HG02870 (cell line): ENCODE results near the gene MAJIN.

Source experiments
- ATAC-seq: cut with Tn5 transposase; IDR thresholded peaks from one replicate; pipeline ENCODE4 v1.9.1; 2021; ENCODE audit warnings: mild to moderate bottlenecking, moderate library complexity; ENCODE audit not compliant: unreplicated experiment

MAJIN gene

DNA sequence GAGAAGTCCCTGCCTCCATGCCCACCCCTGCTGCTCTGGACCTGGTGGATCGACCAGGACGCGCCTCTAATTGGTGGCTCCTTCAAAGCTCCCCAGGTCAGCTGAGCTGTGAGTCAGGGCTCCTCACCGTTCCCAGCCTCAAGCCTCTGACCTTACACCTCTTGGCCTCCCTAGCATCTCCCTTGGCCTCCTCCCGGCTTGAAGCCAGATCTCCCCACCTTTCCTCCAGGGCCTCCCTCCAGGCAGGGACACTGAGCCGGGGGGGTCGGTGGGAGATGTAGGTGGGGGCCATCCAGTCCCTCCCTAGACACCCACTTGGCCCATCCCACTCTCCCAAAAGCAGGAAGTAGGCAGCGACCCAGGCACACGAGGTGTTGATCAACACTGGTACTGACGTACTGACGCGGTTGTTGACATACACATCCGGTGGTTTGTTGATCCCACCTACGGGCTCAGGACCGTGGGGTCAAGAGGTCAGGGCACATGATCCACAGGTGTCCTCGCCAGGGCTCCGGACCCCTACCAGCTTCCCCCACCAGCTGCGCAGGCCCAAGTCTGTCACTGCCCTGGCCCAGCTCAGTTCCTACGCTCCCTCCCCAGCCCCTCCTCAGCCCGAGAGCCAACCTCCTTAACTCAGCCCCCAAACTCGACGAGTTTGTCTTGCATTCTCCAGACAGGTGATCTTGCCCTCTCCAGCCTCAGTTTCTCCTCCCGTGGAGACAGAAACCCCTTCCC lies 55.7 kb downstream of the MAJIN start:
- ATAC-seq: no peak

GRCh38 chr11:64915376-64915887 lies 56.5 kb downstream of the MAJIN start:
- ATAC-seq: no peak

DNA sequence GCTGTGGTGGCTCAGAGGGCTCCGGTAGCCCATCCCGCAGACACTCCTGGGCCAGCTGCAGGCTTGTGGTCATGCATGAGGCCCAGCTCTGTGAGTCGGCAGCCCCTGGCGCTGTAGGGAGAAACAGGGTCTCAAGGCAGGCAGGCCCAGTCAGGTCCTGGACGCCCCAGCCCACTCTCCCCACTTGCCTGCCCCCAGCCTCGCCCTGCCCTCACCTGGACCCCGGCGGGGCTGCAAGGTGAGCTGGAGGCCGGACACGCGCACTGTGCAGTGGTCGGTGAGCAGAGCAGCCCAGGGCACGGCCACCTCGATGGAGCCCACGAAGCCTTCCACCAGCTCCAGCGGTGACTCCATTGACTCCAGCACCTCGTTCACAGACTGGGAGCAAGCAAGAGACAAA lies 57.8 kb downstream of the MAJIN start:
- ATAC-seq: no peak

GRCh38 chr11:64913171-64913727 lies 58.7 kb downstream of the MAJIN start:
- no peak for ATAC-seq

- no peak for ATAC-seq
Observed at GRCh38 chr11:64911689-64912088, 60.2 kb downstream of the MAJIN start.

- ATAC-seq: no peak
Observed at GRCh38 chr11:64911142-64911541, 60.8 kb downstream of the MAJIN start.

DNA sequence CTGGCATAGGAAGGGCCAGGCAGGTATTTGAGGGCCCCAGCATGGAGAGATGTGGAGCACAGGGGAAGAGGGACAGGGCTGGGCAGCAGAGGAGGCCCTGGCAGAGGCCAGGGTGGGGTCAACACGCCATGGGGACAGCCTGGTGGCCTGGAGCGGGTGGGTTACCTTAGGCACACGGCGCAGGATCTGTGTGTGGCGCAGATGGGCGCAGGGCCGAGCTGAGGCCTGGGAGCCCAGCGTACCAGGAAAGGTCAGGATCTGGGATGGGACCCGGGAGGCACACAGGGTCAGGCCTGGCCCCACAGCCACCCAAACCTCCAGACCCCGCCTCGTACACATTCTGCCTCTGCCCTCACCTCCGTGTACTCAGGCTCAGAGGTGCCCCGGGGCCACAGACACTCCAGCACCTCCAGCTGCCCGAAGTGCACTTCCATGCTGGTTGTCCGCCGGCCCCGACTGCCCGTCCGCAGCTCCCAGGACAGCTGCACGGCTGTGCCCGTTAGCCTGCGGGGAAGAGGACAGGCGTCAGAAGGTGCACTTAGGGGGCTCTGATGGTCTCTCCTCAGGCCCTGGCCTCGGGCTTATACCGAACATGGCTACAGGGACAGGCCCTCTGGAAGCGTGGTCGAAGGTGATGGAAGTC lies 61.3 kb downstream of the MAJIN start:
- no peak for ATAC-seq

DNA sequence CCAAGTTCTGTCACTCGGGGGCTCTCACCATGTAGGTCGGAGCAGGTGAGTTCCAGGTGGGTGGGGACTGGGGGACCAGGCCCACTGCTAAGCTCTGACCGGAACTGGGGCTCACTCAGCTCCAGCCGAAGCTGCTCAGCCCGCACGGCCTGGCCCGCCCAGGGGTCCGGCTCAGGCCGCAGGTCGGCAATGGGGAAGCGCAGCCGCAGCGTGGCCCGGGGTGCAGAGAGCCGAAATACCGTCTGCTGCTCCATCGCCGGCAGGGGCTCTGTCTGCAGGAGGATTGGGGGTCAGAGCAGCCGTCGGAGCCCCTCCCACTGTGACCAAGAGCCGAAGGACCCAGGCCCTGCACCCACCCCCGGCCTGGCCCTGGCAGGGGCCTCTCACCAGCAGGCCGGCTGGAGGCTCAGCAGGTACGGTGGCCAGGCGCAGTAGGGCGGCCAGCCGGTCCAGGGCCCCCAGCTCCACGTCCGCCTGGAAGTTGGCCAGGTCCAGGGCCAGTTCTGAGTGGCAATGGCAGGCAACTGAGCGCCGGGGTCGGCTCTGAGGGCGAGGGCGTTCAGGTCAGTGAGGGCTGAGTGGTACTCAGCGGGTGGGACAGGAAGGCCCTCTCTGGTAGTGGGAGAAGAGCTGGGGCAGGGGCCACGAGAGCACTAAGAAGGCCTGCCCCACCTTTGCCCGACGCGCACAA lies 62.1 kb downstream of the MAJIN start:
- no peak for ATAC-seq

DNA sequence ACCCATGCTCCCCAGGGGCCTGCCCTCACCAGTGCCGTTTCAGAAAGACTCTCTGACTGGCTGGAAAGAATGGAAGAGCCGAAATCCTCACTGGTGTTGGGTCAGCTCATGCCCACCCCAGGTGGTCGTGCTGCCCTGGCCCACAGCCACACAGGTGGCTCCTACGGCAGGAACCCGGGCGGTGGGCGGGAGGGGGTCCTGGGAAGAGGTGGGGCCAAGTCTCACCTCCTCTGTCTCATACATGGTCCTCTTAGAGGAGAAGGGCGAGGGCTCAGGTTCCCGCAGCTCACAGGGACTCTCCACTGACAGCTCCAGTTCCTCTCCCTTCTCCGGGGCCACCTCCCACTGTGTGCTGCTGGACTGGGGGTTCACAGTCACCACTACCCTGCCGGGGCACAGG lies 63.1 kb downstream of the MAJIN start:
- ATAC-seq: no peak

- no peak for ATAC-seq
Observed at GRCh38 chr11:64906314-64906635, 65.6 kb downstream of the MAJIN start.

GRCh38 chr11:64905516-64906313 lies 66.2 kb downstream of the MAJIN start:
- no peak for ATAC-seq

DNA sequence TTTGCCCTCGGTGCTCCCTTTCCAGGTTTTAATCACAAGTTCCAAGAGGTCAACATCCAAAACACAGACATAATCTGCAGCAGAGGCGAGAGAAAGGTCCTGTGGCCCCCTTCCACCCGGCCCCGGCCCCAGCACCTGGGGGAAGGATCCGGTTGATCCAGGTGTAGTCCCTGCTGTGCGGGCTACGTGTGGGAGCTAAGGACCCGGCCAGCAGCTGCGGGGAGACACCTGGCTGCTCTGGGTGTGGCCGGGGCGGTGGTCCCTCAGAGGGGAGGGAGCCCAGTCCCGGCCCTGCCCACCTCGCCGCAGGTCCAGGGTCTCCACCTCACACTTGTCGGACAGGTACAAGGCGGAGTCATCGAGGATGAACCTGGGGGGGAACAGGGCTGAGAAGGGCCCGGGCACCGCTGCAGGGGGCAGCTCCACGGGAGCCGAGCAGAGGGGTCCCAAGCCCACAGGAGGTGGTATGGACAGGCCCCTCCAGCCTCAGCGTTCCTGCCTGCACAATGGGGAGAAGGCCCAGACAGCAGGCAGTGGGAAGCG lies 68.5 kb downstream of the MAJIN start:
- no peak for ATAC-seq

DNA sequence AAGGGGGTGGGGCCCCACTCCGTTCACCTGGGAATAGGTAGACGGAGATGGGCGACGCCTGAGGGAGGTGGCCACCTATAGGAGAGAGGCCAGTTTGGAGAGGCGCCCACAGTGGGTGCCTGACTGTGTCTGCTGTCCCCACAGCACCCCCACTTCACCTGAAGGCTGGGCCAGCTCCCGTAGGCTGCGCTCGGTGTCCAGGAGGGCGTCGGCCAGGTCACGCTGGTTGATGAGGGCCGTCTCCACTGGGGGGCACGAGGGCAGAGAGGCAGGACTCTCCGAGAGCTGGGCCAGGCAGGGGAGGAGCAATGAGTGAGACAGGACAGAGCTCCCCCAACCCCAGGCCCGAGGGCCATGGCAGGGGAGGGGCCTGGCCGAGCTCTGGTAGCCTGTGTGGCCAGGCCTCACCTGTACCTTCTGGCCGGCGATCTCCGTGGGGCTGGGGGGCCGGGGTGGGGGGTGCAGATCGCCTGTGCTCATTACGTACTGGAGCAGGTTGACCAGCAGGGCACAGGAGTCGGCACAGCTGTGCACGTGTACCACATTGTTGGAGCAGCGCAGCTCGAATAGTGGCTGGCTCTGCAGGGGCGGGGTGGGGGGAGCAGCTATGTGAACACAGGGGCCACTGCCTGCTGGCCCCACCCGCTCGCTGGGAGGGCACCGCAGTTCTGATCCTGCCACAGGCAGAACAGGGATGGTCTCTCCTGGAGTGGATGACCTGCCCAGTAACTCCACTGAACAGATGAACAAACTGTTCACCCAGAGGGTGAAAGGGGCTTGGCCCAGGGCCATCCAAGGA lies 69.6 kb downstream of the MAJIN start:
- no peak for ATAC-seq

- no peak for ATAC-seq
Observed at GRCh38 chr11:64900774-64901173, 71.1 kb downstream of the MAJIN start.

DNA sequence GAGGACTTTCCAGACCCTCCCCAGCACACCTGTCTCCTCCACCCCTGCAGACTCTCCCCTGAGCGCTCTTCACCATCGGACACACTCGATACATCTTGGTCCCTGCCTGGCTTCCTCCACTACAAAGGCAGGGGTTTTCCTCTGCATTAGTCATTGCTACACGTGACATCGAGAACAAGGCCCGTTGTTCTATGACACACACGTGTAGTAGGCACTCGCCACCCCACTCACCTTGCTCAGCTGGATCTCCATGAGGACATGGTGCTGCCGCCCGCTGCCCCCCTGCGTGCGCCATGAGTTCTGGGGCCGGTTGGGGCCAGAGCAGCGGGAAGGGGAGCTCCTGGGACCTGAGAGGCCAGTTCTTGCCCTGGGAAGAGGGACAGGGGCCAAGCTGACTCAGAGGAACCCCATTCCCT lies 71.6 kb downstream of the MAJIN start:
- ATAC-seq: no peak

- no peak for ATAC-seq
Observed at GRCh38 chr11:64898541-64898940, 73.4 kb downstream of the MAJIN start.

DNA sequence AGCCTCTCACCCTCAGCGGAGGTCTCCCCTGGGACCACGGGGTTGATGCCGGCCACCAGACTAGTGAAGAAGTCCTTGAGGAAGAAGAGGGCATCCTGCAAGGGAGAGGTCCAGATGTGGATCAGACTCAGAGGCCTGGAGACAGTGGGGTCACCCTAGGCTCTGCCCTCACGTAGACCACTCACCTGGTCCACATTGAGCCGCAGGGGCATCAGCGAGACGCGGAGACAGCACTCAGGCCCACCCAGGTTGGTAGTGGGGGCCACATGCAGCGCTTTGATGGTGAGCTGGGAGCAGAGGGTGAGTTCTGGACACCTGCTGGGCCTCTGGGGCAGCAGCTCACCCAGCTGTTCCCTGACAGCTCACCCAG lies 73.8 kb downstream of the MAJIN start:
- ATAC-seq: no peak

GRCh38 chr11:64897381-64898075 lies 74.4 kb downstream of the MAJIN start:
- no peak for ATAC-seq

GRCh38 chr11:64896448-64897022 lies 75.4 kb downstream of the MAJIN start:
- ATAC-seq: no peak
